CD14-positive monocyte (primary cell): ENCODE data around the gene ACKR3. TPM values are rescaled to one million over a fixed set of nuclear protein-coding genes. Genes with fewer than 3 reads are reported as not detected.

Experiments used
- DNase-seq, 3 donors: peaks; one replicate each; pipeline ENCODE4 v3.0.0-alpha.2; 2011 to 2022
- H2AFZ ChIP-seq: 2 replicates; pipeline ENCODE4 v1.6.0; 2012; ENCODE audit warnings: mild to moderate bottlenecking, low read depth, low read length, inconsistent platforms; ENCODE audit not compliant: insufficient read depth, poor library complexity, severe bottlenecking
- H3K27ac ChIP-seq, 2 donors: 1 replicate in 1 of 2; 2 replicates in 1 of 2; pipeline ENCODE4 v1.5.1; 2012 to 2013; ENCODE audit warnings: low read length in 2 of 2, control low read depth in 1 of 2, inconsistent platforms in 1 of 2, low read depth in 1 of 2, mild to moderate bottlenecking in 1 of 2
- H3K27me3 ChIP-seq, 2 donors: one replicate each; pipeline versions ENCODE4 v1.6.0 to v1.6.1; 2011 to 2013; ENCODE audit warnings: low read length in 2 of 2; ENCODE audit not compliant: control insufficient read depth in 2 of 2, insufficient read depth in 2 of 2
- H3K36me3 ChIP-seq, 2 donors: replicated peaks in 1 of 2; 1 replicate in 1 of 2; 2 replicates in 1 of 2; pipeline versions ENCODE4 v1.5.1 to v1.6.1; 2012 to 2013; ENCODE audit warnings: low read length in 2 of 2, control low read depth in 1 of 2, inconsistent platforms in 1 of 2, mild to moderate bottlenecking in 1 of 2; ENCODE audit not compliant: insufficient read depth in 2 of 2, control insufficient read depth in 1 of 2
- H3K4me1 ChIP-seq, 2 donors: 1 replicate in 1 of 2; 2 replicates in 1 of 2; pipeline versions ENCODE4 v1.5.1 to v1.6.1; 2012 to 2013; ENCODE audit warnings: low read length in 2 of 2, control low read depth in 1 of 2, inconsistent platforms in 1 of 2, mild to moderate bottlenecking in 1 of 2, moderate library complexity in 1 of 2; ENCODE audit not compliant: insufficient read depth in 2 of 2, control insufficient read depth in 1 of 2
- H3K4me2 ChIP-seq: replicated peaks from 2 replicates; pipeline ENCODE3; 2012; ENCODE audit warnings: low read length, moderate library complexity, mild to moderate bottlenecking; ENCODE audit not compliant: poor library complexity, severe bottlenecking; ENCODE audit errors: extremely low read depth
- H3K4me3 ChIP-seq, 3 experiments: fragments of 200-600 bp in 1 of 3; sonication (generic) in 1 of 3; replicated peaks in 1 of 3; 1 replicate in 2 of 3; 2 replicates in 1 of 3; pipeline ENCODE4 v1.5.1; 2011 to 2013; ENCODE audit warnings: low read length in 3 of 3, mild to moderate bottlenecking in 3 of 3, control low read depth in 2 of 3, low read depth in 2 of 3, inconsistent platforms in 1 of 3, moderate library complexity in 1 of 3
- H3K79me2 ChIP-seq: 2 replicates; pipeline ENCODE4 v1.6.0; 2012; ENCODE audit warnings: mild to moderate bottlenecking, control low read depth, inconsistent platforms, low read length, moderate library complexity; ENCODE audit not compliant: insufficient read depth
- H3K9ac ChIP-seq: 2 replicates; pipeline ENCODE4 v1.6.0; 2017; ENCODE audit warnings: low read length, mild to moderate bottlenecking; ENCODE audit not compliant: insufficient read depth, poor library complexity, severe bottlenecking
- H3K9me3 ChIP-seq, 2 donors: replicated peaks in 1 of 2; 1 replicate in 1 of 2; 2 replicates in 1 of 2; pipeline versions ENCODE4 v1.5.1 to v1.6.1; 2012 to 2013; ENCODE audit warnings: low read length in 2 of 2, control low read depth in 1 of 2; ENCODE audit not compliant: control insufficient read depth in 1 of 2, insufficient read depth in 1 of 2
- H4K20me1 ChIP-seq: 2 replicates; pipeline ENCODE4 v1.6.0; 2012; ENCODE audit warnings: mild to moderate bottlenecking, low read length, control low read depth, moderate library complexity; ENCODE audit not compliant: insufficient read depth
- H3K27ac Mint-ChIP-seq, 7 donors: one replicate each; pipeline ENCODE4 v1.8.0; 2020; ENCODE audit warnings: mild to moderate bottlenecking in 7 of 7, mixed read lengths in 7 of 7, moderate library complexity in 6 of 7, inconsistent platforms in 2 of 7
- H3K27me3 Mint-ChIP-seq, 3 donors: one replicate each; pipeline ENCODE4 v1.8.0; 2021 to 2022; ENCODE audit warnings: low read depth in 3 of 3, mild to moderate bottlenecking in 3 of 3, mixed read lengths in 3 of 3, moderate library complexity in 3 of 3, inconsistent platforms in 1 of 3
- H3K36me3 Mint-ChIP-seq, 2 donors: one replicate each; pipeline ENCODE4 v1.8.0; 2020; ENCODE audit warnings: mixed read lengths in 2 of 2, inconsistent platforms in 1 of 2, mild to moderate bottlenecking in 1 of 2
- H3K4me1 Mint-ChIP-seq: one replicate; pipeline ENCODE4 v1.8.0; 2020; ENCODE audit warnings: mild to moderate bottlenecking, mixed read lengths
- H3K4me3 Mint-ChIP-seq, 2 donors: one replicate each; pipeline ENCODE4 v1.8.0; 2020; ENCODE audit warnings: mild to moderate bottlenecking in 2 of 2, mixed read lengths in 2 of 2, moderate library complexity in 1 of 2
- H3K9me3 Mint-ChIP-seq, 7 donors: one replicate each; pipeline ENCODE4 v1.8.0; 2020 to 2022; ENCODE audit warnings: mixed read lengths in 7 of 7, mild to moderate bottlenecking in 6 of 7, moderate library complexity in 6 of 7, inconsistent platforms in 2 of 7
- CTCF ChIP-seq: fragments of 200-600 bp; IDR thresholded peaks from one replicate; pipeline ENCODE4 v1.8.0; 2022; ENCODE audit warnings: antibody characterized with exemption, mild to moderate bottlenecking
- WGBS: methylation state at CpG from one replicate; pipeline ENCODE4 v1.1.5; 2013; ENCODE audit warnings: missing lambda C conversion rate; ENCODE audit not compliant: insufficient coverage; 5-methylcytosine and 5-hydroxymethylcytosine counted together
- intact Hi-C, 2 donors: fragments of 100-400 bp; cut with micrococcal nuclease; formaldehyde crosslinking; loops; one replicate each; pipeline versions ENCODE4 v1.15.0 to v1.15.1; 2023
- polyA plus RNA-seq, 3 donors: library from polyadenylated mRNA; depleted of rRNA in 1 of 3; unstranded in 2 of 3; stranded (reverse) in 1 of 3; fragments of 300-500 nt in 2 of 3; fragments of >200 nt in 1 of 3; fragmentation: Illumina TruSeq in 2 of 3; gene quantifications; 1 replicate in 2 of 3; 2 replicates in 1 of 3; pipeline ENCODE4 v1.2.3, GENCODE V29; 2012 to 2021

Gene ACKR3
- polyA plus RNA-seq, 3 donors = 0.41 to 13.3 (median 0.79) TPM

- H3K4me3 ChIP-seq = no peak overlapping the region
- no peaks in the 10 kb centered on the region for H3K36me3 ChIP-seq
- peaks cover 0 to 4% of the 10 kb centered on the region in 2 donors for H3K9me3 ChIP-seq
- peaks cover 0 to 5% of the 10 kb centered on the region in 2 donors for H3K36me3 Mint-ChIP-seq
- H2AFZ ChIP-seq = peak overlapping the region; percentile 33
- peak in 2 of 3 donors; percentile 26 to 39 for DNase-seq
- H3K9ac ChIP-seq = no peak overlapping the region
- peaks cover 0 to 2% (median 0%) of the 10 kb centered on the region in 3 donors for H3K27me3 Mint-ChIP-seq
- intact Hi-C loops = no loop called here
- peak overlapping the region in 1 of 2 donors; percentile 60 for H3K4me3 Mint-ChIP-seq
- H3K9me3 Mint-ChIP-seq = peaks cover 4 to 10% (median 5%) of the 10 kb centered on the region in 7 donors
- peak overlapping the region; percentile 46 to 87 (median 80) for H3K27ac Mint-ChIP-seq
- TF ChIP-seq CTCF = no peak
- no peaks in the 10 kb centered on the region for H4K20me1 ChIP-seq
- peak overlapping the region; percentile 45 to 60 for H3K27ac ChIP-seq
- WGBS = 47% methylated on average over 7 of the region's 8 CpGs
- no peaks in the 10 kb centered on the region for H3K79me2 ChIP-seq
- H3K27me3 ChIP-seq = no peaks in the 10 kb centered on the region
- H3K4me1 Mint-ChIP-seq = peaks cover 79% of the 10 kb centered on the region
- peaks cover 58 to 59% of the 10 kb centered on the region in 2 donors for H3K4me1 ChIP-seq
- H3K4me2 ChIP-seq = peak overlapping the region; percentile 31
These were observed 18.0 kb upstream of the ACKR3 start for GRCh38 chr2:236551471-236552211.

GRCh38 chr2:236552212-236552542 is 17.4 kb upstream of the ACKR3 start:
- Mint-ChIP-seq H3K27me3 (peaks cover 0 to 2% (median 0%) of the 10 kb centered on the region in 3 donors), H3K4me3 (peak overlapping the region in 1 of 2 donors; percentile 22), H3K9me3 (peaks cover 4 to 10% (median 5%) of the 10 kb centered on the region in 7 donors), H3K36me3 (peaks cover 0 to 5% of the 10 kb centered on the region in 2 donors), H3K27ac (peak overlapping the region in 6 of 7 donors; percentile 6 to 87 (median 78)), H3K4me1 (peaks cover 74% of the 10 kb centered on the region)
- no peak for TF ChIP-seq CTCF
- WGBS = no CpG with 5 or more reads among the region's 6 CpGs
- Histone ChIP-seq H3K4me2 (peak overlapping the region; percentile 31), H3K27me3 (no peaks in the 10 kb centered on the region), H3K9ac (no peak overlapping the region), H3K4me3 (no peak overlapping the region), H3K27ac (peak overlapping the region; percentile 31 to 60), H3K9me3 (peaks cover 0 to 4% of the 10 kb centered on the region in 2 donors), H4K20me1 (no peaks in the 10 kb centered on the region), H3K4me1 (peaks cover 52 to 55% of the 10 kb centered on the region in 2 donors), H2AFZ (peak overlapping the region; percentile 33), H3K79me2 (no peaks in the 10 kb centered on the region), H3K36me3 (no peaks in the 10 kb centered on the region)
- intact Hi-C loops = no loop called here
- DNase-seq = no peak
